OCI-LY1 (cell line): ENCODE measurements around the gene ALDH1A2.

Experiments
- CTCF ChIP-seq: fragments of 200-600 bp; sonication (generic), shearing (Covaris generic); IDR thresholded peaks from 2 replicates; pipeline ENCODE4 v1.5.1; 2017; ENCODE audit warnings: mild to moderate bottlenecking, antibody characterized with exemption, low read length, moderate library complexity, mixed read lengths
- EZH2 ChIP-seq: fragments of 200-600 bp; sonication (generic), shearing (Covaris generic); IDR thresholded peaks from 2 replicates; pipeline ENCODE4 v1.8.0; 2017; ENCODE audit warnings: borderline replicate concordance, mixed run types, mild to moderate bottlenecking, antibody characterized with exemption, low read length, moderate library complexity, mixed read lengths

GRCh38 chr15:57957113-57957512, 108.4 kb downstream of the ALDH1A2 start:
- TF ChIP-seq CTCF = no peak
- TF ChIP-seq EZH2 = no peak
